ENCODE results near the gene HSD17B14. TPM values are rescaled to one million over a fixed set of nuclear protein-coding genes. Genes with fewer than 3 reads are reported as not detected.

HSD17B14 gene
- total and polyA plus RNA-seq, 2 experiments from 2014 or later: 8.4 to 11.7 TPM

DNA sequence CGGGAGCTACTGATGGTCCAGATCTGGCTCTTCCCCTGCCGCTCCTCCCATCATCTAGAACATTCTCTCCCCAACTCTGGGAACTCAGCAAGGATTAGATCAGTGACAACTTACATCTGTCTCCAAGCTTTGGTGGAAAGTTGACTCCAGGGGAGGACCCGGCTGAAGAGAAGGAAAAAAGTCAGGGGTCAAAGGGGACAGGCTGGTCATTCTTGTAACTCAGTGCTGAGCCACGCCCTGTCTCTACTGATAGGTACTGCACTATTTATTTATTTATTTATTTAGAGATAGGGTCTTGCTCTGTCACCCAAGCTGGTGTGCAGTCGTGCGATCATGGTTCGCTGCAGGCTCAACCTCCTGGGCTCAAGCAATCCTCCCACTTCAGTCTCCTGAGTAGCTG lies 17.8 kb upstream of the HSD17B14 start:
- DNase-seq (ENCODE audit: low spot score) (no peak), ATAC-seq (no peak)
- H3K27ac ChIP-seq (ENCODE audit: low read depth): no peak overlapping the region
- Mint-ChIP-seq H3K4me1 (peaks cover 1% of the 10 kb centered on the region), H3K27ac (no peak overlapping the region), H3K9me3 (no peaks in the 10 kb centered on the region), H3K36me3 (ENCODE audit: low read depth) (peaks cover under 1% of the 10 kb centered on the region; the same call in 1 of the 3 replicates), H3K4me3 (no peak overlapping the region), H3K27me3 (ENCODE audit: insufficient read depth, low read depth, poor library complexity) (peaks cover 10% of the 10 kb centered on the region)
- no peaks in the 10 kb centered on the region for H4K20me1 ChIP-seq (replicated peaks; ENCODE audit: insufficient read depth)
- H3K36me3 ChIP-seq (ENCODE audit: insufficient read depth): no peaks in the 10 kb centered on the region; the same call in 1 of the 2 replicates
- no peak overlapping the region for H3K4me3 ChIP-seq
- peaks cover under 1% of the 10 kb centered on the region; the same call in 1 of the 2 replicates for H3K4me1 ChIP-seq (ENCODE audit: insufficient read depth)
- no peaks in the 10 kb centered on the region for H3F3A ChIP-seq (replicated peaks; ENCODE audit: low read depth)
- no peak overlapping the region for H3K4me2 ChIP-seq
- H3K79me2 ChIP-seq (replicated peaks; ENCODE audit: insufficient read depth): no peaks in the 10 kb centered on the region
- no peaks in the 10 kb centered on the region for H3K27me3 ChIP-seq (ENCODE audit: insufficient read depth)
- H3K9me2 ChIP-seq (ENCODE audit: insufficient read depth): no peaks in the 10 kb centered on the region
- TF ChIP-seq EZH2phosphoT487 (IDR thresholded peaks at IDR 0.05; ENCODE audit: unreplicated experiment): no peak
- TF ChIP-seq, protein P1, sequence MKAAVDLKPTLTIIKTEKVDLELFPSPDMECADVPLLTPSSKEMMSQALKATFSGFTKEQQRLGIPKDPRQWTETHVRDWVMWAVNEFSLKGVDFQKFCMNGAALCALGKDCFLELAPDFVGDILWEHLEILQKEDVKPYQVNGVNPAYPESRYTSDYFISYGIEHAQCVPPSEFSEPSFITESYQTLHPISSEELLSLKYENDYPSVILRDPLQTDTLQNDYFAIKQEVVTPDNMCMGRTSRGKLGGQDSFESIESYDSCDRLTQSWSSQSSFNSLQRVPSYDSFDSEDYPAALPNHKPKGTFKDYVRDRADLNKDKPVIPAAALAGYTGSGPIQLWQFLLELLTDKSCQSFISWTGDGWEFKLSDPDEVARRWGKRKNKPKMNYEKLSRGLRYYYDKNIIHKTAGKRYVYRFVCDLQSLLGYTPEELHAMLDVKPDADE (IDR thresholded peaks at IDR 0.05): no peak
- TF ChIP-seq EZH2 (IDR thresholded peaks at IDR 0.05; ENCODE audit: low read depth, unreplicated experiment): no peak
- TF ChIP-seq POLR2AphosphoS5 (IDR thresholded peaks at IDR 0.05; ENCODE audit: low read depth): no peak
- TF ChIP-seq, protein P2, sequence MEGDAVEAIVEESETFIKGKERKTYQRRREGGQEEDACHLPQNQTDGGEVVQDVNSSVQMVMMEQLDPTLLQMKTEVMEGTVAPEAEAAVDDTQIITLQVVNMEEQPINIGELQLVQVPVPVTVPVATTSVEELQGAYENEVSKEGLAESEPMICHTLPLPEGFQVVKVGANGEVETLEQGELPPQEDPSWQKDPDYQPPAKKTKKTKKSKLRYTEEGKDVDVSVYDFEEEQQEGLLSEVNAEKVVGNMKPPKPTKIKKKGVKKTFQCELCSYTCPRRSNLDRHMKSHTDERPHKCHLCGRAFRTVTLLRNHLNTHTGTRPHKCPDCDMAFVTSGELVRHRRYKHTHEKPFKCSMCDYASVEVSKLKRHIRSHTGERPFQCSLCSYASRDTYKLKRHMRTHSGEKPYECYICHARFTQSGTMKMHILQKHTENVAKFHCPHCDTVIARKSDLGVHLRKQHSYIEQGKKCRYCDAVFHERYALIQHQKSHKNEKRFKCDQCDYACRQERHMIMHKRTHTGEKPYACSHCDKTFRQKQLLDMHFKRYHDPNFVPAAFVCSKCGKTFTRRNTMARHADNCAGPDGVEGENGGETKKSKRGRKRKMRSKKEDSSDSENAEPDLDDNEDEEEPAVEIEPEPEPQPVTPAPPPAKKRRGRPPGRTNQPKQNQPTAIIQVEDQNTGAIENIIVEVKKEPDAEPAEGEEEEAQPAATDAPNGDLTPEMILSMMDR (conservative IDR thresholded peaks at IDR 0.05; ENCODE audit: low read depth in 2 of 2): no peak
- no peak for TF ChIP-seq ZNF331 (CRISPR knock-in tag; IDR thresholded peaks at IDR 0.05; ENCODE audit: low read depth)
- no peak for TF ChIP-seq NANOG (IDR thresholded peaks at IDR 0.05; ENCODE audit: borderline replicate concordance)
- no peak for TF ChIP-seq JUNB (IDR thresholded peaks at IDR 0.05; ENCODE audit: unreplicated experiment)
- TF ChIP-seq, protein P3, sequence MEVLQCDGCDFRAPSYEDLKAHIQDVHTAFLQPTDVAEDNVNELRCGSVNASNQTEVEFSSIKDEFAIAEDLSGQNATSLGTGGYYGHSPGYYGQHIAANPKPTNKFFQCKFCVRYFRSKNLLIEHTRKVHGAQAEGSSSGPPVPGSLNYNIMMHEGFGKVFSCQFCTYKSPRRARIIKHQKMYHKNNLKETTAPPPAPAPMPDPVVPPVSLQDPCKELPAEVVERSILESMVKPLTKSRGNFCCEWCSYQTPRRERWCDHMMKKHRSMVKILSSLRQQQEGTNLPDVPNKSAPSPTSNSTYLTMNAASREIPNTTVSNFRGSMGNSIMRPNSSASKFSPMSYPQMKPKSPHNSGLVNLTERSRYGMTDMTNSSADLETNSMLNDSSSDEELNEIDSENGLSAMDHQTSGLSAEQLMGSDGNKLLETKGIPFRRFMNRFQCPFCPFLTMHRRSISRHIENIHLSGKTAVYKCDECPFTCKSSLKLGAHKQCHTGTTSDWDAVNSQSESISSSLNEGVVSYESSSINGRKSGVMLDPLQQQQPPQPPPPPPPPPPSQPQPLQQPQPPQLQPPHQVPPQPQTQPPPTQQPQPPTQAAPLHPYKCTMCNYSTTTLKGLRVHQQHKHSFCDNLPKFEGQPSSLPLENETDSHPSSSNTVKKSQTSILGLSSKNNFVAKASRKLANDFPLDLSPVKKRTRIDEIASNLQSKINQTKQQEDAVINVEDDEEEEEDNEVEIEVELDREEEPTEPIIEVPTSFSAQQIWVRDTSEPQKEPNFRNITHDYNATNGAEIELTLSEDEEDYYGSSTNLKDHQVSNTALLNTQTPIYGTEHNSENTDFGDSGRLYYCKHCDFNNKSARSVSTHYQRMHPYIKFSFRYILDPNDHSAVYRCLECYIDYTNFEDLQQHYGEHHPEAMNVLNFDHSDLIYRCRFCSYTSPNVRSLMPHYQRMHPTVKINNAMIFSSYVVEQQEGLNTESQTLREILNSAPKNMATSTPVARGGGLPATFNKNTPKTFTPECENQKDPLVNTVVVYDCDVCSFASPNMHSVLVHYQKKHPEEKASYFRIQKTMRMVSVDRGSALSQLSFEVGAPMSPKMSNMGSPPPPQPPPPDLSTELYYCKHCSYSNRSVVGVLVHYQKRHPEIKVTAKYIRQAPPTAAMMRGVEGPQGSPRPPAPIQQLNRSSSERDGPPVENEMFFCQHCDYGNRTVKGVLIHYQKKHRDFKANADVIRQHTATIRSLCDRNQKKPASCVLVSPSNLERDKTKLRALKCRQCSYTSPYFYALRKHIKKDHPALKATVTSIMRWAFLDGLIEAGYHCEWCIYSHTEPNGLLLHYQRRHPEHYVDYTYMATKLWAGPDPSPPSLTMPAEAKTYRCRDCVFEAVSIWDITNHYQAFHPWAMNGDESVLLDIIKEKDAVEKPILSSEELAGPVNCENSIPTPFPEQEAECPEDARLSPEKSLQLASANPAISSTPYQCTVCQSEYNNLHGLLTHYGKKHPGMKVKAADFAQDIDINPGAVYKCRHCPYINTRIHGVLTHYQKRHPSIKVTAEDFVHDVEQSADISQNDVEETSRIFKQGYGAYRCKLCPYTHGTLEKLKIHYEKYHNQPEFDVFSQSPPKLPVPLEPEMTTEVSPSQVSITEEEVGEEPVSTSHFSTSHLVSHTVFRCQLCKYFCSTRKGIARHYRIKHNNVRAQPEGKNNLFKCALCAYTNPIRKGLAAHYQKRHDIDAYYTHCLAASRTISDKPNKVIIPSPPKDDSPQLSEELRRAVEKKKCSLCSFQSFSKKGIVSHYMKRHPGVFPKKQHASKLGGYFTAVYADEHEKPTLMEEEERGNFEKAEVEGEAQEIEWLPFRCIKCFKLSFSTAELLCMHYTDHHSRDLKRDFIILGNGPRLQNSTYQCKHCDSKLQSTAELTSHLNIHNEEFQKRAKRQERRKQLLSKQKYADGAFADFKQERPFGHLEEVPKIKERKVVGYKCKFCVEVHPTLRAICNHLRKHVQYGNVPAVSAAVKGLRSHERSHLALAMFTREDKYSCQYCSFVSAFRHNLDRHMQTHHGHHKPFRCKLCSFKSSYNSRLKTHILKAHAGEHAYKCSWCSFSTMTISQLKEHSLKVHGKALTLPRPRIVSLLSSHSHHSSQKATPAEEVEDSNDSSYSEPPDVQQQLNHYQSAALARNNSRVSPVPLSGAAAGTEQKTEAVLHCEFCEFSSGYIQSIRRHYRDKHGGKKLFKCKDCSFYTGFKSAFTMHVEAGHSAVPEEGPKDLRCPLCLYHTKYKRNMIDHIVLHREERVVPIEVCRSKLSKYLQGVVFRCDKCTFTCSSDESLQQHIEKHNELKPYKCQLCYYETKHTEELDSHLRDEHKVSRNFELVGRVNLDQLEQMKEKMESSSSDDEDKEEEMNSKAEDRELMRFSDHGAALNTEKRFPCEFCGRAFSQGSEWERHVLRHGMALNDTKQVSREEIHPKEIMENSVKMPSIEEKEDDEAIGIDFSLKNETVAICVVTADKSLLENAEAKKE (CRISPR knock-in tag; IDR thresholded peaks at IDR 0.05): no peak
- TF ChIP-seq ZNF114 (CRISPR knock-in tag; IDR thresholded peaks at IDR 0.05): no peak
- no peak for TF ChIP-seq CREB1 (CRISPR knock-in tag; IDR thresholded peaks at IDR 0.05; ENCODE audit: low read depth)
- TF ChIP-seq, protein P4, sequence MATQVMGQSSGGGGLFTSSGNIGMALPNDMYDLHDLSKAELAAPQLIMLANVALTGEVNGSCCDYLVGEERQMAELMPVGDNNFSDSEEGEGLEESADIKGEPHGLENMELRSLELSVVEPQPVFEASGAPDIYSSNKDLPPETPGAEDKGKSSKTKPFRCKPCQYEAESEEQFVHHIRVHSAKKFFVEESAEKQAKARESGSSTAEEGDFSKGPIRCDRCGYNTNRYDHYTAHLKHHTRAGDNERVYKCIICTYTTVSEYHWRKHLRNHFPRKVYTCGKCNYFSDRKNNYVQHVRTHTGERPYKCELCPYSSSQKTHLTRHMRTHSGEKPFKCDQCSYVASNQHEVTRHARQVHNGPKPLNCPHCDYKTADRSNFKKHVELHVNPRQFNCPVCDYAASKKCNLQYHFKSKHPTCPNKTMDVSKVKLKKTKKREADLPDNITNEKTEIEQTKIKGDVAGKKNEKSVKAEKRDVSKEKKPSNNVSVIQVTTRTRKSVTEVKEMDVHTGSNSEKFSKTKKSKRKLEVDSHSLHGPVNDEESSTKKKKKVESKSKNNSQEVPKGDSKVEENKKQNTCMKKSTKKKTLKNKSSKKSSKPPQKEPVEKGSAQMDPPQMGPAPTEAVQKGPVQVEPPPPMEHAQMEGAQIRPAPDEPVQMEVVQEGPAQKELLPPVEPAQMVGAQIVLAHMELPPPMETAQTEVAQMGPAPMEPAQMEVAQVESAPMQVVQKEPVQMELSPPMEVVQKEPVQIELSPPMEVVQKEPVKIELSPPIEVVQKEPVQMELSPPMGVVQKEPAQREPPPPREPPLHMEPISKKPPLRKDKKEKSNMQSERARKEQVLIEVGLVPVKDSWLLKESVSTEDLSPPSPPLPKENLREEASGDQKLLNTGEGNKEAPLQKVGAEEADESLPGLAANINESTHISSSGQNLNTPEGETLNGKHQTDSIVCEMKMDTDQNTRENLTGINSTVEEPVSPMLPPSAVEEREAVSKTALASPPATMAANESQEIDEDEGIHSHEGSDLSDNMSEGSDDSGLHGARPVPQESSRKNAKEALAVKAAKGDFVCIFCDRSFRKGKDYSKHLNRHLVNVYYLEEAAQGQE (IDR thresholded peaks at IDR 0.05; ENCODE audit: unreplicated experiment): no peak
- no peak for TF ChIP-seq STAT1 (IDR thresholded peaks at IDR 0.05; ENCODE audit: unreplicated experiment)
- no peak overlapping the region for H2AFZ ChIP-seq
